Parathyroid adenoma (tissue), 2 donors: Measurements from ENCODE around the gene ZNF581.

Experiments
- H2AFZ ChIP-seq: fragments of 300-600 bp; sonication (generic); one replicate; pipeline ENCODE4 v1.7.0; 2017; ENCODE audit warnings: antibody characterized with exemption, mild to moderate bottlenecking
- H3K27ac ChIP-seq: fragments of 300-600 bp; sonication (generic); one replicate; pipeline ENCODE4 v1.7.0; 2017
- H3K27me3 ChIP-seq: fragments of 300-600 bp; sonication (generic); one replicate; pipeline ENCODE4 v1.7.0; 2017; ENCODE audit warnings: low read length; ENCODE audit not compliant: control insufficient read depth, insufficient read depth
- H3K36me3 ChIP-seq: fragments of 300-600 bp; sonication (generic); one replicate; pipeline ENCODE4 v1.7.0; 2017; ENCODE audit warnings: low read length; ENCODE audit not compliant: control insufficient read depth, insufficient read depth
- H3K4me1 ChIP-seq: fragments of 300-600 bp; sonication (generic); one replicate; pipeline ENCODE4 v1.7.0; 2017; ENCODE audit warnings: control low read depth
- H3K4me2 ChIP-seq: fragments of 300-600 bp; sonication (generic); one replicate; pipeline ENCODE4 v1.7.0; 2017; ENCODE audit warnings: low read length
- H3K4me3 ChIP-seq: fragments of 300-600 bp; sonication (generic); one replicate; pipeline ENCODE4 v1.7.0; 2017; ENCODE audit warnings: low read depth, low read length
- H3K79me2 ChIP-seq: fragments of 300-600 bp; sonication (generic); one replicate; pipeline ENCODE4 v1.7.0; 2017; ENCODE audit warnings: control low read depth
- H3K9ac ChIP-seq: fragments of 300-600 bp; sonication (generic); one replicate; pipeline ENCODE4 v1.7.0; 2017; ENCODE audit warnings: mild to moderate bottlenecking
- H3K9me3 ChIP-seq: fragments of 300-600 bp; sonication (generic); one replicate; pipeline ENCODE4 v1.7.0; 2017; ENCODE audit warnings: low read length; ENCODE audit not compliant: control insufficient read depth
- TF ChIP-seq, protein P1 (sequence below): fragments of 300-600 bp; sonication (generic); IDR thresholded peaks from one replicate; pipeline ENCODE4 v1.7.0; 2017; ENCODE audit warnings: antibody characterized with exemption, mild to moderate bottlenecking
- donor health status: primary hyperparathyroidism.

Gene ZNF581

DNA sequence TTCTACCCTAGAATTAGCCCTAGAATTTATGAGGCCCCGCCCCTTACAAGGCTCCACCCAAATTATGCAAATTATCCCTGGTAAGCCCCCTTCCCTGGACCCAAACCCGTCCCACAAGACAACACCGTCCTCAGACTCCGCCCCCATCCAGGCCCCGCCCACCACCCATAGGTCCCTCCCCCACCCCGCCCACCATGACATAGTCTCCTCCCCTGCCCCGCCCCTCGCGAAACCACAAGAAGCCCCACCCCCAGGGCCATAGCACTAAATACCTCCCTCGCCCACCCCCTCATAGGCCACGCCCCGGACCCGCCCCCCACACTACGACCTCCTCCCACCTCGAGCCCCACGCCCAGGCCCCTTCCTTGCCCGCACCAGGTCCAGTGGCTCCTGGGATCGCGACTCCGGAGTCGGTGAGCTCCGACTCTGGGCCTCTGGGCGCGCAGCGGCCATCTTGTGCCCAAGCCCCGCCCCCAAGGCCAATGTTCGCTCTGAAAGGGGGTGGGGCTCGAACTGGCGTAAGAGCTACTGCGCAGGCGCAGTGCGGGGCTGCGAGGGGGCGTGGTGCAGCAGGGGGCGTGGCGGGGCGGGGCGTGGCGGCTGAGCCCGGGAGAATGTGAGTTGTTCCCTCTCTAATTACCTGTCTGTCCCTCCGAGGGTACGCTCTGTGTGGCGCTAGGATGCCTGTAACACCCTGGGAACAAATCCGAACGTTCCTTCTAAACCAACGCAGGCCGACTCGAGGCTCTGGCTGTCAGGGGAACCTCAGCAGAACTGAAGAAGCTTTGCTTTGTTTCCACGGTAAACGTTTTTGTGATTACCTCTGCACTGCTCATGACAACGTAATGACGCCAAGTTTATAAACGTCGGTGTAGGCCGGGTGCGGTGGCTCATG lies 19.1 kb upstream of the ZNF581 start, which contains the start of gene ZNF784:
Gene ZNF784 (minus strand): TSS at position 458 of the 895 bp plus-strand sequence. CDS start 5 bp downstream, at position 453.
- TF ChIP-seq, protein P1, sequence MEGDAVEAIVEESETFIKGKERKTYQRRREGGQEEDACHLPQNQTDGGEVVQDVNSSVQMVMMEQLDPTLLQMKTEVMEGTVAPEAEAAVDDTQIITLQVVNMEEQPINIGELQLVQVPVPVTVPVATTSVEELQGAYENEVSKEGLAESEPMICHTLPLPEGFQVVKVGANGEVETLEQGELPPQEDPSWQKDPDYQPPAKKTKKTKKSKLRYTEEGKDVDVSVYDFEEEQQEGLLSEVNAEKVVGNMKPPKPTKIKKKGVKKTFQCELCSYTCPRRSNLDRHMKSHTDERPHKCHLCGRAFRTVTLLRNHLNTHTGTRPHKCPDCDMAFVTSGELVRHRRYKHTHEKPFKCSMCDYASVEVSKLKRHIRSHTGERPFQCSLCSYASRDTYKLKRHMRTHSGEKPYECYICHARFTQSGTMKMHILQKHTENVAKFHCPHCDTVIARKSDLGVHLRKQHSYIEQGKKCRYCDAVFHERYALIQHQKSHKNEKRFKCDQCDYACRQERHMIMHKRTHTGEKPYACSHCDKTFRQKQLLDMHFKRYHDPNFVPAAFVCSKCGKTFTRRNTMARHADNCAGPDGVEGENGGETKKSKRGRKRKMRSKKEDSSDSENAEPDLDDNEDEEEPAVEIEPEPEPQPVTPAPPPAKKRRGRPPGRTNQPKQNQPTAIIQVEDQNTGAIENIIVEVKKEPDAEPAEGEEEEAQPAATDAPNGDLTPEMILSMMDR = no peak
- Histone ChIP-seq H2AFZ (peak within 1 kb of the TSS; percentile 96), H3K9ac (no peak within 1 kb of the TSS), H3K27me3 (no peaks in the 10 kb centered on the region), H3K4me3 (peak within 1 kb of the TSS; percentile 78), H3K79me2 (no peaks in the 10 kb centered on the region), H3K9me3 (no peaks in the 10 kb centered on the region), H3K36me3 (no peaks in the 10 kb centered on the region), H3K4me2 (peak within 1 kb of the TSS; percentile 67), H3K4me1 (no peaks in the 10 kb centered on the region), H3K27ac (peak within 1 kb of the TSS; percentile 95)

DNA sequence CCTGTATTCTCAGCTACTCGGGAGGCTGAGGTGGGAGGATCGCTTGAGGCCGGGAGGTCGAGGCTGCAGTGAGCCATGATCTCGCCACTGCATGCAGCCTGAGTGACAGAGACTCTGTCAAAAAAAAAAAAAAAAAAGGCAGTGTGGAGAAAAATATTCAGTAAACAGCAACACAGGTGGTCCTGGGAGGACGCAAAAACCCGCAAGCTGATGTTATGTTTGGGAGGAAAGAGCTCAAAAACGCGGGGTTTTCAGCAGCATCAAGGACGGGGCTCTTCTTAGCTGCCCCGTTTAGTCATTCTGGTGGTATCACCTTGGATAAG lies 18.5 kb upstream of the ZNF581 start:
- no peaks in the 10 kb centered on the region for H3K9me3 ChIP-seq
- no peak overlapping the region for H3K9ac ChIP-seq
- no peaks in the 10 kb centered on the region for H3K36me3 ChIP-seq
- no peaks in the 10 kb centered on the region for H3K79me2 ChIP-seq
- peak overlapping the region; percentile 78 for H3K4me3 ChIP-seq
- peak overlapping the region; percentile 95 for H3K27ac ChIP-seq
- H3K27me3 ChIP-seq = no peaks in the 10 kb centered on the region
- H2AFZ ChIP-seq = peak overlapping the region; percentile 96
- TF ChIP-seq, protein P1 = no peak
- H3K4me1 ChIP-seq = no peaks in the 10 kb centered on the region
- peak overlapping the region; percentile 67 for H3K4me2 ChIP-seq

DNA sequence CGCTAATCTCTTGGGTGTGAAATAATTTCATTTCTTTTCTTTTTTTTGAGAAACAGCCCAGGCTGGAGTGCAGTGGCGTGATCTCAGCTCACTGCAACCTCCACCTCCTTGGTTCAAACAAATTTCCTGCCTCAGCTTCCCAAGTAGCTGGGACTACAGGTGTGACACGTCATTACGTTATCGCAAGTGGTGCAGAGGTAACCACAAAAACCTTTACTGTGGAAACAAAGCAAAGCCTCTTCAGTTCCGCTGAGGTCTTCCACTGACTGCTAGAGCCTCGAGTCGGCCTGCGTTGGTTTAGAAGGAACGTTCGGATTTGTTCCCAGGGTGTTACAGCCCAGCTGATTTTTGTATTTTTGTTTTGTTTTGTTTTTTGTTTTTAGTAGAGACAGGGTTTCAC lies 17.1 kb upstream of the ZNF581 start:
- no peak overlapping the region for H2AFZ ChIP-seq
- TF ChIP-seq, protein P1 = no peak
- peaks cover under 1% of the 10 kb centered on the region for H3K4me1 ChIP-seq
- H3K4me2 ChIP-seq = no peak overlapping the region
- no peak overlapping the region for H3K27ac ChIP-seq
- H3K4me3 ChIP-seq = no peak overlapping the region
- H3K36me3 ChIP-seq = no peaks in the 10 kb centered on the region
- no peaks in the 10 kb centered on the region for H3K79me2 ChIP-seq
- H3K9me3 ChIP-seq = no peaks in the 10 kb centered on the region
- H3K27me3 ChIP-seq = no peaks in the 10 kb centered on the region
- H3K9ac ChIP-seq = no peak overlapping the region

DNA sequence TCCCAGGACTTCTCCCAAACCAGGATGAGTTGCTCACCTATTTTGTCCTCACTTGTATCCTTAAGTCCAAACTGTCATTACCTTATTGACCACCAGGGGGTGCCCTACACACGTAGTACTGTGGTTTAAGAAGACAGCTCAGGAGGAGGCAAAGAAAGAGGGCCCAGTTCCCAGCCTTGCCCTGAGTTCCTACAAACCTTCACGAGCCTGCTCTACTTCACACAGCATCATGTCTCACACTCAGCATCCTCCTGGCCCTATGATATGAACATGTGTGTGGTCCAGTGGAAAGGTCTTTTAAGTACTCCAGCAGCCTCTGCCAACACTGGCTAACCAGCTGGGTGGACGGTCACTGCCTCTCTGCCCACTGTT lies 11.0 kb upstream of the ZNF581 start:
- Histone ChIP-seq H3K9ac (no peak overlapping the region), H3K27ac (peak overlapping the region; percentile 40), H3K4me2 (no peak overlapping the region), H3K36me3 (no peaks in the 10 kb centered on the region), H2AFZ (peak overlapping the region; percentile 68), H3K4me1 (peaks cover 16% of the 10 kb centered on the region), H3K9me3 (no peaks in the 10 kb centered on the region), H3K4me3 (no peak overlapping the region), H3K79me2 (peaks cover 25% of the 10 kb centered on the region), H3K27me3 (no peaks in the 10 kb centered on the region)
- TF ChIP-seq, protein P1 = peak; percentile 94

DNA sequence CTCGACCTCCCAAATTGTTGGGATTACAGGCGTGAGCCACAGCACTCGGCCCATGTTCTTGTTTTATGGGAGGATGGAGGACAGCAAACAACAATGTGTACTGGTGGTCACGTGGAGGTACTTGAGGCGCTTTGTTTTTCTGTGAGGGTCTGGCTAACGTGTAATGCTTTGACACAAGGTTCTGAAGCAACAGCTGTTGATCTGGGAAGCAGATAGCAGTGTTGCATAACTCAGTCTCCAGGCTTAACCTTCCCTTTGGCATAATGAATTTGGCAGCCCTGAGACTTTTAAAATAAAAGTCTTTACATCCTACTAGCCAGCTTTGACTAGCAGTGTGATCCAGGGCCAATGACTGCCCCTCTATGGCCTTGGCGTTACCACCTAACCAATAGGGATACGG lies 9.6 kb upstream of the ZNF581 start:
- H3K79me2 ChIP-seq = peaks cover 28% of the 10 kb centered on the region
- H3K36me3 ChIP-seq = no peaks in the 10 kb centered on the region
- TF ChIP-seq, protein P1 = no peak
- H3K9me3 ChIP-seq = no peaks in the 10 kb centered on the region
- H3K9ac ChIP-seq = no peak overlapping the region
- H3K4me3 ChIP-seq = no peak overlapping the region
- H3K4me2 ChIP-seq = no peak overlapping the region
- H3K4me1 ChIP-seq = peaks cover 20% of the 10 kb centered on the region
- peak overlapping the region; percentile 88 for H2AFZ ChIP-seq
- no peaks in the 10 kb centered on the region for H3K27me3 ChIP-seq
- peak overlapping the region; percentile 100 for H3K27ac ChIP-seq
